Right lobe of liver (tissue), 6 donors: ENCODE data around the gene LHFPL6. TPM values are rescaled to one million over a fixed set of nuclear protein-coding genes. Genes with fewer than 3 reads are reported as not detected.

ENCODE experiments used
- ATAC-seq, 4 donors: fragments of 200-7000 bp; cut with Tn5 transposase; one replicate each; pipeline ENCODE4 v1.9.1; 2020; ENCODE audit warnings: mild to moderate bottlenecking in 4 of 4, moderate library complexity in 4 of 4
- DNase-seq, 3 donors: peaks; one replicate each; pipeline ENCODE4 v3.0.0-alpha.2; 2020
- H3K27ac ChIP-seq, 3 donors: fragments of 200-600 bp; one replicate each; pipeline ENCODE4 v1.8.0; 2022
- H3K27me3 ChIP-seq, 2 donors: fragments of 200-600 bp; one replicate each; pipeline ENCODE4 v1.8.0; 2022
- H3K36me3 ChIP-seq, 4 donors: fragments of 200-600 bp; sonication (generic) in 1 of 4; one replicate each; pipeline versions ENCODE4 v1.5.1 to v1.8.0; 2017 to 2022; ENCODE audit warnings: control low read depth in 1 of 4
- H3K4me1 ChIP-seq, 4 donors: fragments of 200-600 bp; sonication (generic) in 1 of 4; one replicate each; pipeline versions ENCODE4 v1.5.1 to v1.8.0; 2017 to 2022; ENCODE audit warnings: control low read depth in 1 of 4
- H3K4me3 ChIP-seq, 3 donors: fragments of 200-600 bp; one replicate each; pipeline ENCODE4 v1.8.0; 2022
- H3K9me3 ChIP-seq, 4 donors: fragments of 200-600 bp; sonication (generic) in 1 of 4; one replicate each; pipeline versions ENCODE4 v1.5.1 to v1.8.0; 2017 to 2022; ENCODE audit warnings: control low read depth in 1 of 4
- POLR2A ChIP-seq: fragments of 450-650 bp; IDR thresholded peaks from one replicate; pipeline ENCODE4 v1.6.1; 2017; ENCODE audit warnings: antibody characterized with exemption, mild to moderate bottlenecking
- WGBS: methylation state at CpG from one replicate; pipeline ENCODE4 v1.1.6; 2018; ENCODE audit warnings: low coverage, low lambda C conversion rate; ENCODE audit not compliant: insufficient coverage; ENCODE audit errors: missing lambda C conversion rate; 5-methylcytosine and 5-hydroxymethylcytosine counted together
- intact Hi-C, 2 donors: fragments of 100-400 bp; cut with DNase I; formaldehyde crosslinking; loops; one replicate each; pipeline versions ENCODE4 v1.11.2 to v1.14.1; 2022
- total RNA-seq, 6 experiments: library from RNA; depleted of rRNA in 2 of 6; stranded (reverse); fragments of >200 nt in 2 of 6; fragmentation: NEBNext Ultra II Directional in 3 of 6; extraction: Animal tissue kit (Norgen Biotek cat#: 25700) in 3 of 6; gene quantifications; one replicate each; pipeline versions ENCODE4 v1.1.0 to v1.2.4, GENCODE V29; 2016 to 2023
- TF ChIP-seq, protein P1 (sequence below), 4 donors: fragments of 200-600 bp in 3 of 4; fragments of 450-650 bp in 1 of 4; IDR thresholded peaks; one replicate each; pipeline versions ENCODE4 v1.5.1 to v1.8.0; 2016 to 2022; ENCODE audit warnings: antibody characterized with exemption in 4 of 4, mild to moderate bottlenecking in 2 of 4
- donor health status: DM: no; HTN: yes; CAD: no.
- donor health status: DM: no; HTN: no; CAD: no.
- donor health status: DM: no; HTN: no; CAD: no.
- donor health status: DM: no; HTN: yes; CAD: no.
- donor health status: DM: no; HTN: yes; CAD: no.

LHFPL6 gene
- total RNA-seq, 6 experiments from 2014 or later, result 3.0 to 8.4 (median 4.6) TPM

DNA sequence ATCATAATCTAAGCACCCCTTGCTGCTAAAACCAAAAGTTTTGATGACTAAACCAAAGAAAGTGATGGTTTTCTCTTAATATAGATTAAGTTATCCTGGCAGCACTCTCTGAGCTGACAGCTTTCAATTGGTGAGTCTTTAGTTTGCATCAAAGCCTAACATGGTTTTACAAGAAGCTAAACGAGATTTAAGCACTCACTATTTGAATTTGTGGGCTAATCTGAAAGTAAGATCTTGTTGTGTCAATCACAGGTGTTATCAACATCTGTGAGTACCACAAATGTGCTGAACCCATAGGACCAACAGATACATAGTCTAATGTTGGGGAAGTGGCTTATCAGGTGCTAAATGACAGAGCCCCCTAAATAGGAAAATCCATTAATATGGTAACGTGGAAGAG lies 223.9 kb downstream of the LHFPL6 start:
- 27% methylated on average over 2 of the region's 2 CpGs for WGBS
- no peaks in the 10 kb centered on the region for H3K27me3 ChIP-seq
- no peak for DNase-seq
- no peak for ATAC-seq
- no peak overlapping the region for H3K4me3 ChIP-seq
- no peak overlapping the region for H3K27ac ChIP-seq
- H3K9me3 ChIP-seq, result no peaks in the 10 kb centered on the region
- H3K4me1 ChIP-seq, result no peaks in the 10 kb centered on the region
- H3K36me3 ChIP-seq, result no peaks in the 10 kb centered on the region
- intact Hi-C loops, result no loop called here
- no peak for TF ChIP-seq POLR2A
- TF ChIP-seq, protein P1, sequence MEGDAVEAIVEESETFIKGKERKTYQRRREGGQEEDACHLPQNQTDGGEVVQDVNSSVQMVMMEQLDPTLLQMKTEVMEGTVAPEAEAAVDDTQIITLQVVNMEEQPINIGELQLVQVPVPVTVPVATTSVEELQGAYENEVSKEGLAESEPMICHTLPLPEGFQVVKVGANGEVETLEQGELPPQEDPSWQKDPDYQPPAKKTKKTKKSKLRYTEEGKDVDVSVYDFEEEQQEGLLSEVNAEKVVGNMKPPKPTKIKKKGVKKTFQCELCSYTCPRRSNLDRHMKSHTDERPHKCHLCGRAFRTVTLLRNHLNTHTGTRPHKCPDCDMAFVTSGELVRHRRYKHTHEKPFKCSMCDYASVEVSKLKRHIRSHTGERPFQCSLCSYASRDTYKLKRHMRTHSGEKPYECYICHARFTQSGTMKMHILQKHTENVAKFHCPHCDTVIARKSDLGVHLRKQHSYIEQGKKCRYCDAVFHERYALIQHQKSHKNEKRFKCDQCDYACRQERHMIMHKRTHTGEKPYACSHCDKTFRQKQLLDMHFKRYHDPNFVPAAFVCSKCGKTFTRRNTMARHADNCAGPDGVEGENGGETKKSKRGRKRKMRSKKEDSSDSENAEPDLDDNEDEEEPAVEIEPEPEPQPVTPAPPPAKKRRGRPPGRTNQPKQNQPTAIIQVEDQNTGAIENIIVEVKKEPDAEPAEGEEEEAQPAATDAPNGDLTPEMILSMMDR (IDR thresholded peaks at IDR 0.05), result no peak

DNA sequence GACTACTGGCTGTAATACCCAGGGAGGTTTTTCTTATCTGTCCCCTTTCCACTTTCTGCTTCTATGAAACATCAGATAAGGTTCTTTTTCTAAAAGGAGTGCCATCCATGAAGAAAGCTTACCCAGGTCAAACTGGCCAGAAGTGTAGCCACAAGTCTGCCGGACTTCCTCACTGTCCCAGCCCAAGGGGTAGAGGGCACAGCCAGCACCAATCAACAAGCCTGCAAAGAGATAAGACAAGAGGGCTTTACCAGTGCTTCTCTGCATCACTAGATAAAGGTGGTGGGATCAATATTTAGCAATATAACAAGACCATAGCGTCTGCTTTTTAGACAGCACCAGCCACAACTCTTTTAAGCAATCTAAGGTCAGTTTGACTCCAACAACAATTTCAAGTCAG lies 224.7 kb downstream of the LHFPL6 start:
- DNase-seq, result no peak
- no peaks in the 10 kb centered on the region for H3K36me3 ChIP-seq
- ATAC-seq, result no peak
- no peak overlapping the region for H3K27ac ChIP-seq
- no peaks in the 10 kb centered on the region for H3K9me3 ChIP-seq
- TF ChIP-seq, protein P1 (IDR thresholded peaks at IDR 0.05), result no peak
- no peak for TF ChIP-seq POLR2A
- H3K27me3 ChIP-seq, result no peaks in the 10 kb centered on the region
- H3K4me1 ChIP-seq, result no peaks in the 10 kb centered on the region
- intact Hi-C loops, result no loop called here
- 5% methylated on average over 2 of the region's 2 CpGs for WGBS
- H3K4me3 ChIP-seq, result no peak overlapping the region

DNA sequence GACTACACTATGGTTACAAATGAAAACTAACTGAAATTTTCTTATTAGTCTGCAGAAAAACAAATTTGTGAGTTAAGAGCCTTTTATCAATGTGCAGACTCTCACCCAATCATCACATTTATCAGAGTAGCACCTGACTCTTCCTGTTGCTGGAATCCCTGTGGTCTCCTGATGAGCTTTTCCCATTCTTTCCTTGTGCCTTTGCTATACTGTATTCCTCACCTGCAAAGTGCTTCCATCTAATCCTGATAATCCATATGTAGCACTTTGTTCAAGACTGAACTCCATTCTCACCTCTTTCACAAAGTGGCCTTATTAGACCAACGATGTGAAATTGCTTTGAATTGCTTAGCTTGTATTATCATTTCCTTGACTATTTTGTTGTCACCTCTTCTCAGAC lies 225.3 kb downstream of the LHFPL6 start:
- intact Hi-C loops, result no loop called here
- ATAC-seq, result no peak
- Histone ChIP-seq H3K27me3 (no peaks in the 10 kb centered on the region), H3K36me3 (no peaks in the 10 kb centered on the region), H3K4me3 (no peak overlapping the region), H3K27ac (no peak overlapping the region), H3K9me3 (no peaks in the 10 kb centered on the region), H3K4me1 (no peaks in the 10 kb centered on the region)
- TF ChIP-seq, protein P1 (IDR thresholded peaks at IDR 0.05), result no peak
- no peak for TF ChIP-seq POLR2A
- no peak for DNase-seq
- 18% methylated on average over 1 of the region's 1 CpG for WGBS

DNA sequence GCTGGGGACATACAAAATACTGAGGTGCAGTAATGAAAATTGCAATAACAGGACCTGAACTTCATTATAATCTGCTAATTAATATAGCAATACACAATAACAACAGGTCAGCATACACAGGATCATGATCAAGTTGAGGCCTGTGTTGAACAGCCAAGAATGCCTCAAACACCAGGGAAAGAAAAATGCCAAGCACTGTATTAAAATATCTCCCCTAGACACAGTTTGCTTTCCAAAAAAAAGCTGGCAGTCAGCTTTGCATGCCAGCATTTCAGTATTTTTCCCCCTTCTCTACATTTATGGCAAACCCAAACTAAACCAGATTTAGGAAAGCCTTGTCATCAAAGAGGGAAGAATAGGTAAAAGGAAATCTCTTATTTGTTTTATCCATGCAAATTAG lies 226.9 kb downstream of the LHFPL6 start:
- H3K27ac ChIP-seq, result no peak overlapping the region
- no peak for DNase-seq
- H3K9me3 ChIP-seq, result no peaks in the 10 kb centered on the region
- no peak for ATAC-seq
- no peaks in the 10 kb centered on the region for H3K4me1 ChIP-seq
- H3K36me3 ChIP-seq, result no peaks in the 10 kb centered on the region
- no peak for TF ChIP-seq POLR2A
- TF ChIP-seq, protein P1 (IDR thresholded peaks at IDR 0.05), result no peak
- H3K4me3 ChIP-seq, result no peak overlapping the region
- no peaks in the 10 kb centered on the region for H3K27me3 ChIP-seq
- intact Hi-C loops, result no loop called here

DNA sequence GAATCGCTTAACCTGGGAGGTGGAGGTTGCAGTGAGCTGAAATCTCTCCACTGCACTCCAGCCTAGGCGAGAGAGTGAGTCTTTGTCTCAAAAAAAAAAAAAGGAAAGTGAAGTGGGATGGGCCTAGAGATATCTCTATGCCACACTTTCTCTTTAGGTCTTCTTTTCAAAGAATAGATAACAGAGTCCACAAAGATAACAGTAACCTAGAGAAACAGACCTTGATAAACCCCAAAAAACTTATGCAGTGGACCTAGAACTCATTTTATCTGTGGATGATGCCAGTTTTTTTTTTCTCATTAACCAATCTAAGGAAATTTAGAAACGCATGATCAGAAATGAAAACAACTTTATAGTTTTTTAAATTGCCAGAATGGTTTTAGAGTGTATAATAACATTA lies 227.4 kb downstream of the LHFPL6 start:
- DNase-seq (no peak), ATAC-seq (no peak)
- Histone ChIP-seq H3K4me3 (no peak overlapping the region), H3K36me3 (no peaks in the 10 kb centered on the region), H3K27ac (no peak overlapping the region), H3K9me3 (no peaks in the 10 kb centered on the region), H3K27me3 (no peaks in the 10 kb centered on the region), H3K4me1 (no peaks in the 10 kb centered on the region)
- intact Hi-C loops, result no loop called here
- 72% methylated on average over 3 of the region's 3 CpGs for whole genome bisulfite sequencing
- no peak for TF ChIP-seq POLR2A
- TF ChIP-seq, protein P1 (IDR thresholded peaks at IDR 0.05), result no peak
